Upper lobe of left lung (tissue), 4 donors: ENCODE data around the gene GRIK1.

Experiments
- CTCF ChIP-seq, 6 experiments: fragments of 450-650 bp in 4 of 6; fragments of 200-600 bp in 2 of 6; sonication (generic) in 2 of 6; IDR thresholded peaks; one replicate each; pipeline ENCODE4 v1.5.1; 2016 to 2019; ENCODE audit warnings: antibody characterized with exemption in 6 of 6
- EP300 ChIP-seq, 4 donors: sonication (generic); formaldehyde crosslinking; IDR thresholded peaks; one replicate each; pipeline ENCODE4 v1.5.1; 2017; ENCODE audit warnings: antibody characterized with exemption in 4 of 4, control low read depth in 2 of 4
- POLR2A ChIP-seq, 4 donors: fragments of 450-650 bp; IDR thresholded peaks; one replicate each; pipeline ENCODE4 v1.5.1; 2016 to 2017; ENCODE audit warnings: antibody characterized with exemption in 4 of 4, mild to moderate bottlenecking in 2 of 4
- POLR2AphosphoS5 ChIP-seq, 2 donors: sonication (generic); formaldehyde crosslinking; IDR thresholded peaks; one replicate each; pipeline ENCODE4 v1.5.1; 2017; ENCODE audit warnings: antibody characterized with exemption in 2 of 2

GRCh38 chr21:29606613-29607012 is 333.2 kb downstream of the GRIK1 start:
- TF ChIP-seq POLR2A (IDR thresholded peaks at IDR 0.05): no peak
- TF ChIP-seq POLR2AphosphoS5 (IDR thresholded peaks at IDR 0.05): no peak
- TF ChIP-seq CTCF (IDR thresholded peaks at IDR 0.05): no peak
- TF ChIP-seq EP300 (IDR thresholded peaks at IDR 0.05): no peak
